DMS 273 treated with DMSO at 0.1 percent for 48 hours (cell line): ENCODE measurements around the gene RAPGEF5.

Experiments used
- DNase-seq: peaks from one replicate; lab custom pipeline; 2025; lab: John Stamatoyannopoulos, UW

The RAPGEF5 gene, protein sequence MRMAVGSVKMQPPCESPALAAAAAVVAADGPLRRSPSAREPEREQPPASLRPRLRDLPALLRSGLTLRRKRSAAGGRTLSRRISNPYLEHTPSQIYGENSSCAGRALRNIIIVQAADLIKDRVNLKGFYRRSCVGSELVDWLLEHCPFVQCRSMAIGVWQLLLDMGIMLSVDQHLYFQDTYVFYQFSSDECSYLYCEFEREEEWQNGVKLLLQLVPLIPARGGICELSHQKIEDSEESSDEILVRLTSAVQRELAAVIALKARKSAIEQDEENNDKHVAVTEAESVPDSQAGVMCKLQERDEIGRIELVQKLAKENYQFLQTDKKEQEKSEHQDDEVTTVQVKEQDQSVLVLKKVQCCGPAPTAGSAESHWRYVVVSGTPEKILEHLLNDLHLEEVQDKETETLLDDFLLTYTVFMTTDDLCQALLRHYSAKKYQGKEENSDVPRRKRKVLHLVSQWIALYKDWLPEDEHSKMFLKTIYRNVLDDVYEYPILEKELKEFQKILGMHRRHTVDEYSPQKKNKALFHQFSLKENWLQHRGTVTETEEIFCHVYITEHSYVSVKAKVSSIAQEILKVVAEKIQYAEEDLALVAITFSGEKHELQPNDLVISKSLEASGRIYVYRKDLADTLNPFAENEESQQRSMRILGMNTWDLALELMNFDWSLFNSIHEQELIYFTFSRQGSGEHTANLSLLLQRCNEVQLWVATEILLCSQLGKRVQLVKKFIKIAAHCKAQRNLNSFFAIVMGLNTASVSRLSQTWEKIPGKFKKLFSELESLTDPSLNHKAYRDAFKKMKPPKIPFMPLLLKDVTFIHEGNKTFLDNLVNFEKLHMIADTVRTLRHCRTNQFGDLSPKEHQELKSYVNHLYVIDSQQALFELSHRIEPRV

GRCh38 chr7:22356701-22357310 is at the start of gene RAPGEF5:
Gene RAPGEF5, minus strand, starts transcription at chr7:22357154. Its CDS starts 94 bp downstream, at chr7:22357060.
- DNase-seq = no peak

DNA sequence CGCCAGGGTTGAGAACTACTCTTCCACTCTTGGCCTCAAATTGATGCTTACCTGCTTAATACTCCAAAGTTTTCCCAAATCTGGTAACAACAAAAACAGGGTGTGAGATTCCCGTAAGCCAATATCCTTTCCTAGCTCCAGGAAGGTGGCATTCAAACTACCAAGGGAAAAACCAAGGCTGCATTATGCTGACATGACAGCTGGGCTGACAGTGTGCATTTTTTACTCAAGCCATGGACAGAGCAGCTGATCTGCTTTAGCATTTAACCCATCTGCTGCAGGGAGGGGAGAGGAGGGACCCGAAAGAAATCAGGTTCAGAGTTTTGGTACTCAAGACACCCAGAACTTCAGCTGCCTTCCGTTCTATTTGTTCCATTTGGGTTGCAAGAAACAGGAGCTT is 49.8 kb upstream of the RAPGEF5 start:
- no peak for DNase-seq

GRCh38 chr7:22404421-22405023 is 47.6 kb upstream of the RAPGEF5 start:
- no peak for DNase-seq

DNA sequence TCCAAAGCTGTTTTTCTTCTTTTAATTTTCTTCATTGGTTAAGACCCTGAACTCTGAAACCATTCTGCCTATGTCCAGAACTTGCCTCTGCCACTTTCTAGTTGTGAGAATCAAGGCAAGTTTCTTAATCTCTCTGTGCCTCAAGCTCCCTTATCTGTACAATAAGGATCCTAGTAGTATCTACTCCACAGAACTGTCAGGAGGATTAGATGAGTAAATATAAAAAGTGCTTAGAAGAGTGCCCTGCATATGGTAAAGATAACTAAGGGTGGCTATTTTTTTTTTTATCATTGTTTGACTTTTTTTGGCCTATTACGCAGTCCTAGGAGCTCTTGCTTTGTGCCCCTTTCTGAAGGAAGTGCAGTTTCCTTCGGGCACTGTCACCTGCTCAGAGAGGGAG is 46.4 kb upstream of the RAPGEF5 start:
- no peak for DNase-seq

DNA sequence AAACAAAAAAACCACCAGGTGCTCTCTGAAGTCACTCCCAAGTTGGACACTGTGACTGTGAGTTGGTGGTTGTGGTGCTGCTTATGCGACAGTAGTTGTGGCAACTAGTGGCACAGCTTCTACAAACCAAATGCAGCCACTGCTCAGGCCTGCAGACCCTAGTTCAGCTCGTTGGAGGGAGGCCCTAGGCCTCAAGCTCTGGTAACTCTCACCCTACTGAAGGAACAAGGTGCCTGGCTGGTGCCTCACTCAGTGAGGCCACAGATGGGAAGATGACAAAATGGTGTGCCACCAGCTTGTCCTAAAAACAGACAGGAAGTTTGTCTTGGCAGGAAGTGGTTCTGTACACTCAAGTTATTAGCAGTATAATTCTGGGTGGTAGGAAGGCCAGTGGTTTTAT is 45.3 kb upstream of the RAPGEF5 start:
- DNase-seq = no peak

DNA sequence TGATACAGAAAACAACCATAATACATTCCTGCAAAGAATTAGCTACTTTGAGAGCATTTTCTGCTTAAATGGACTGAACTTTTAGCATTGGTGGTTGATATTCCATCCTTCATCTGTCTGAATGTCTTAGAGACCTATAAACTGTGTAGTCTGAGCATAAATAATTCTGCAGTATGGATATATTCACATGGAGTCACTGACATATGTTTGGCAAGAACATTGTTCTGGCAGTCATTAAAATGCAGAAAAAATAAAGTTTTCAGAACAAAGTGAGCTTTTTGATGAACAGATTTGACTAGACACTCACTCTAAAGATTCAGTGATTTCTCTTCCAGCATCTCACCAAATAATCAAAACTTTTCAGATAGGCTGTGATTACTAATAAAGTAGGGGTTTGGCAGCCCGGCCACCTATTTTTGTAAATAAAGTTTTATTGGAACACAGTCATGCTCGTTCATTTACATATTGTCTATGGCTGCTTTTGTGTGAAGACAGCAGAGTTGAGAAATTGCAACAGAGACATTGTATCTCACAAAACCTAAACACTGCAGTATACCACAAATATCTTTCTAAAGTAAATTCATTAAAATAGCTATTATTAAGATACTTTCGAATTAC is 44.1 kb upstream of the RAPGEF5 start:
- DNase-seq = no peak

- DNase-seq = no peak
These were observed 43.3 kb upstream of the RAPGEF5 start for GRCh38 chr7:22400150-22400814.

GRCh38 chr7:22399546-22399945 is 42.6 kb upstream of the RAPGEF5 start:
- DNase-seq = no peak

- DNase-seq = no peak
These were observed 42.1 kb upstream of the RAPGEF5 start for GRCh38 chr7:22399091-22399490.

- DNase-seq = no peak
These were observed 41.0 kb upstream of the RAPGEF5 start for GRCh38 chr7:22397981-22398380.

- DNase-seq = no peak
These were observed 38.3 kb upstream of the RAPGEF5 start for GRCh38 chr7:22395222-22395621.

GRCh38 chr7:22394739-22395138 is 37.8 kb upstream of the RAPGEF5 start:
- DNase-seq = no peak

DNA sequence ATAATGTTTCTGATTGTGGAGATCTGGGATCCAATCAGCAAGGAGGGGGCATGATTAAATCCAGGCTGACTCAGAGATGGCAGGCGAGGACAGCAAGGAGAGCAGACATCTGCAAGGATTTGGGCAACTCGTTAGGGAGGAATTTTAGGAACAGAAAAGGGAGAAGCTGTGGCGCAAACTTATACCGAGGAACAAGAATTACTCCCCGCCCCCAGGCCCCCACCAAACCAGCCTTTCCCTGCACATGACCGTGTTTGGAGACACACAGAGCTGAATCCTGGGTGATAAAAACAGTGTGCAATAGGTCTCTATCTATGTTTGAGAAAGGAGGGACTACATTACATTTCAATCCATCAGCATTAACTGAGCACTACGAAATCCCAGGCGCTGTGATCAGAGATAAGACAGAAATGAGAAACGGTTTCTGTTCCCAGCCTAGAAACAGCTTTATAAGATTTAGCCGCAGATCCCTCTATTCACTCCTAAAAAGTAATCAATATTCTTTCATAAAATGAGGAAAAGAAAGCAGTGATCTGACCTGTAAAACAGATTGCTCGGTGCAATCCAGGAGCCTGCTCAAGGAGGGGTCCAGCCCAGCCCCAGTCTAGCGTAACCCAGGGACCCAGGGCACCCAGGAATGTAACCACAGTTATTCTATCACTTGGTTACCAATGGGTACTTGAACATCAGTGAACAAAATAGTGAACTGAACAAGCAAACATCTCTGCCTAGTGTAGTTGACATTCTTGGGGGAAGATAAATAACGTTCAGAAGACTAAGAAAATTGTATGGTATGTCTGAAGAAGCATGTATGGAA is 37.2 kb upstream of the RAPGEF5 start:
- DNase-seq = no peak

DNA sequence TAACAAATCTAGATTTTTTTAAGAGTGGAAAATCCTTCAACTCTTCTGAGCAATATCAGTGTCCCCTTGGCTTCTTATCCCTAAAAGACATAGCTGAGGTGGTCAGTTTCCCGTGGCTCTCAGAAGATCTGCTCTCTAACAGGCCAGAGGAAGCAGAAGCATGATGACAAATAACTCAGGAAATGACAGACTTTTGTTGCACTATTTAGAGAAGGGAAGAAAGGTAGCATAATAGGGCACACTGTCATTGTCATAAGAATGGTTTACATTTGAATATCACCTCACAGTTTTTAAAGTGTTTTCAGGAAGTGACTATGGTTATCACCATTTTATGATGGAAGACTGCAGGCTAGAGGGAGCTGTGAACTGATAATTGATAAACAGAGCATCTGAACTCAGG is 33.6 kb upstream of the RAPGEF5 start:
- DNase-seq = no peak

GRCh38 chr7:22389892-22390291 is 32.9 kb upstream of the RAPGEF5 start:
- DNase-seq = no peak

- no peak for DNase-seq
These were observed 30.6 kb upstream of the RAPGEF5 start for GRCh38 chr7:22387583-22387982.

DNA sequence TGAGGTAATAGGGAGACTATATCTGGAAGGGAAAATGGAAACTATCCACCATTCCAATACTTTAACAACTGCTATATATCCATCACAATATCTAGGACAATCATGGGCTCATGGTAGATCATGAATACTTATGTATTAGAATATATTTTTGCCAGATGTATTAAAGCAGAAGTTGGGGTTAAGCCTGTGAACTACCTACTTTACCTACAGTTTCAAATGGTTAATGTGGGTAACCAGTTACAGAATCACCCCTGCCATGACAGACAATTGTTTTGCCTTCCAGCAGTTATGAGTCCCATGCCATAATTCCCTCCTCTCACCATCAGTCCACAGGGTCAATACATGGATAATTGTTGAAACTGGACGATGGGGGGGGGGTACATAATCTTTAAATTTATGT is 29.9 kb upstream of the RAPGEF5 start:
- DNase-seq = no peak

- no peak for DNase-seq
These were observed 29.4 kb upstream of the RAPGEF5 start for GRCh38 chr7:22386206-22386858.

- DNase-seq = no peak
These were observed 28.4 kb upstream of the RAPGEF5 start for GRCh38 chr7:22385326-22385725.

DNA sequence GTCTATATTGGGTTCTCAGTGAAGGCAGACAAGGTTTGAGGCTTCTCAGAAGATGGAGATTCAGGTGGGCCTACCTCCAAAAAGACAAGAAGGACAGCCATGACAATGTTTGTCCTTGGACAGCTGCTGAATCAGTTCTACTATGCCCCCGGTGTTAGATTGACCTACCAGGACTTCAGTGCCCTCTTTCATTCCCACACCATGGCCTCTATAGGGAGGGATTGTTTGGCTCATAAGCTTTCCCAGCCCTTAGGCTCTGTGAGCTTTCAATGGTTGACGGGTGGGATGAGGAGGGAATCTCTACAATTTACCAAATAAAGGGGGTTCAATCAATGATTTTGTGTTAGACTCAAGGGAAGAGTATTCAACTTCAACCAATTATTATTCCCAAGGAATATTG is 23.4 kb upstream of the RAPGEF5 start:
- DNase-seq = no peak
